ENCODE data around the gene NCAPD3. TPM values are rescaled to one million over a fixed set of nuclear protein-coding genes. Genes with fewer than 3 reads are reported as not detected.

Gene NCAPD3
- total and polyA plus RNA-seq, 4 donors: 3.9 to 14.0 (median 10.0) TPM

DNA sequence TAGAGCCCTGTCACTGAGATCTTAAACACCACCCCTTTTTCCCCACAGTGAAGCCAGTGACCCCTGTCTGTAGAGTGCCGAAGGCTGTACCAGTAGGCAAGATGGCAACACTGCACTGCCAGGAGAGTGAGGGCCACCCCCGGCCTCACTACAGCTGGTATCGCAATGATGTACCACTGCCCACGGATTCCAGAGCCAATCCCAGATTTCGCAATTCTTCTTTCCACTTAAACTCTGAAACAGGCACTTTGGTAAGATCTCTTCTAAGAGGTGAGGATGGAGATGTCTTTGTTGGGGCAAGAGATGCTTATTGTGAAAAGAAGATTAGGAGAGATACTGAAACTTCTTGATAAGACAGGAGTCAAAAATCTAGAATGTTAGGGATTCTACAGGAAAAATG, 79.0 kb downstream of the NCAPD3 start:
- ATAC-seq (ENCODE audit: low FRiP score) (no peak), DNase-seq (no peak)
- Histone ChIP-seq H3K27me3 (ENCODE audit: control insufficient read depth in 1 of 2, insufficient read depth in 2 of 2, low read length in 1 of 2) (no peaks in the 10 kb centered on the region), H3K4me1 (ENCODE audit: control insufficient read depth in 1 of 2, insufficient read depth in 2 of 2, low read length in 2 of 2) (no peaks in the 10 kb centered on the region), H3K4me3 (ENCODE audit: low read length in 2 of 2) (no peak overlapping the region), H3K9me3 (ENCODE audit: control insufficient read depth, low read length) (no peaks in the 10 kb centered on the region), H3K27ac (ENCODE audit: low read depth in 1 of 2, low read length in 2 of 2) (no peak overlapping the region), H3K36me3 (ENCODE audit: control insufficient read depth in 1 of 2, insufficient read depth in 2 of 2, low read length in 1 of 2) (peaks cover 0 to 1% of the 10 kb centered on the region in 2 donors)
- intact Hi-C loops (cut with DNase I): loop anchor here (5.0 to 10.0 kb wide), 3 partner anchors 190 to 220 kb away; partner anchors contain the start of gene IGSF9B (in 1 of the 2)
- 85 to 89% methylated on average over 5 of the region's 5 CpGs for WGBS, 2 donors

DNA sequence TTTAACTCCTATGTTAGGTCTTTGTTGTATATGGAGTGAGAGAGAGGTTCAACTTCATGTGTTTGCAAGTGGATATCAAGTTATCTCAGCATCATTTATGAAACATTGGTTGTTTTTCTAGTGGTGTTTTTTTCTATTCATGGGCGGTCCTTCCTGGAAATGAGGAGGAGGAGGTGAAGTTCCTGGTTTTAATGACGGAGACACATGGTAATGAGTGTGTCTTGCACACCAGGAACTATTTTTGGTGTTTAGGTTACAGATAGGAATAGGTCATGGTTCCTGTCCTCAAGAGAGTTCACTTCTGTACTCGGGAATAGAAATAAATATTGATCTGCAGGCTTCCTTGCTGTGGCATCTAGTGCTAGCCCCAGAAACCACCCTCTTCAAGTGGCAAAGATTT, 80.0 kb downstream of the NCAPD3 start:
- no peak overlapping the region for H3K27ac ChIP-seq (ENCODE audit: low read depth in 1 of 2, low read length in 2 of 2)
- intact Hi-C loops (cut with DNase I): loop anchor here (5.0 to 10.0 kb wide), 3 partner anchors 189 to 219 kb away; partner anchors contain the start of gene IGSF9B (in 1 of the 2)
- H3K4me3 ChIP-seq (ENCODE audit: low read length in 2 of 2): no peak overlapping the region
- WGBS, 2 donors: 78% methylated on average over 3 of the region's 3 CpGs
- ATAC-seq (ENCODE audit: low FRiP score): no peak
- H3K36me3 ChIP-seq (ENCODE audit: control insufficient read depth in 1 of 2, insufficient read depth in 2 of 2, low read length in 1 of 2): no peaks in the 10 kb centered on the region
- no peaks in the 10 kb centered on the region for H3K9me3 ChIP-seq (ENCODE audit: control insufficient read depth, low read length)
- H3K27me3 ChIP-seq (ENCODE audit: control insufficient read depth in 1 of 2, insufficient read depth in 2 of 2, low read length in 1 of 2): no peaks in the 10 kb centered on the region
- no peaks in the 10 kb centered on the region for H3K4me1 ChIP-seq (ENCODE audit: control insufficient read depth in 1 of 2, insufficient read depth in 2 of 2, low read length in 2 of 2)
- DNase-seq: no peak

DNA sequence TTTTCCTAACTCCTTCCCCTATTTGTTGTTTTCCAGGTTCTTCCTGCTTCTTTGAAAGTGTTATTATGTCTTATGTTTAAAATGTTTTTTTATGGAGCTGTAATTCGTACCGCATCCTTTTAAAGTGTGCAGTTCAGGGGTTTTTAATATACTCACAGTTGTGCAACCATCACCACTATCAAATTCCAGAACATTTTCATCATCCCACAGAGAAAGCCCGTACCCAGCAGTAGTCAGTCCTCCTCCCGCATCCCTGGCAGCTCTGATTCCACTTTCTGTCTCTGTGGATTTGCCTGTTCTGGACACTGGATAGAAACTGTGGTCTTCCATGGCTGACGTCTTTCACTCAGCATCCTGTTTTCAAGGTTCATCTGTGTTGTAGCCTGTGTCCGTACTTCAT, 81.2 kb downstream of the NCAPD3 start:
- Histone ChIP-seq H3K4me3 (ENCODE audit: low read length in 2 of 2) (no peak overlapping the region), H3K36me3 (ENCODE audit: control insufficient read depth in 1 of 2, insufficient read depth in 2 of 2, low read length in 1 of 2) (no peaks in the 10 kb centered on the region), H3K27me3 (ENCODE audit: control insufficient read depth in 1 of 2, insufficient read depth in 2 of 2, low read length in 1 of 2) (no peaks in the 10 kb centered on the region), H3K27ac (ENCODE audit: low read depth in 1 of 2, low read length in 2 of 2) (no peak overlapping the region), H3K9me3 (ENCODE audit: control insufficient read depth, low read length) (no peaks in the 10 kb centered on the region), H3K4me1 (ENCODE audit: control insufficient read depth in 1 of 2, insufficient read depth in 2 of 2, low read length in 2 of 2) (no peaks in the 10 kb centered on the region)
- ATAC-seq (ENCODE audit: low FRiP score): no peak
- intact Hi-C loops (cut with DNase I): loop anchor here (5.0 to 10.0 kb wide), 3 partner anchors 188 to 218 kb away; partner anchors contain the start of gene IGSF9B (in 1 of the 2)
- 81 to 85% methylated on average over 6 of the region's 6 CpGs for WGBS, 2 donors
- DNase-seq: no peak

DNA sequence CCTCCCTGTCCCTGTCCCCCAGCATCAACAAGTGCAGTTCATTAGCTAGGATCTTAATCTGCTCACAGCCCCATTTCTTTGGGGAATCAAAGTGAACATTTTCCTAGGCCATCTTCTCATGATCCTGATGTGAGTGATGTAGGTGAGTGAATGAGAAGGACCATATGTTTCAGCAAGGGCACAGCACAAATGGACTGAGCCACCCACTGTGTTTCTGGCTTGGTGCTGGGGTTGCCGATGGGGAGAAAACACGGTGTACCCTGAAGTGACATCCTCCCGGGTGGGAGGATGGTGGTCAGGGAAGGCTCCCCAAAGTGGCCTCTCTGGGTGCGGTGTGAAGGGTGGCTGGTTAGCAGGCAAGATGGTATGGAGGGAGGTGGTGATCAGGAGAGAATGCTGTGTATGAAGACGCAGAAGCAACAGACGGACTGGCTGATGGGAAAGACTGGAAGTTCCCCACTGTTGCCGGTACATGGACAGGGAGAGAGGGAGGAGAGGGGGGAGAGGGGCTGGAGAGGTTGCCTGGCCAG, 82.7 kb downstream of the NCAPD3 start:
- intact Hi-C loops (cut with DNase I): loop anchor here (5.0 to 10.0 kb wide), 3 partner anchors 186 to 216 kb away; partner anchors contain the start of gene IGSF9B (in 1 of the 2)
- H3K4me3 ChIP-seq (ENCODE audit: low read length in 2 of 2): no peak overlapping the region
- no peak for DNase-seq
- no peaks in the 10 kb centered on the region for H3K4me1 ChIP-seq (ENCODE audit: control insufficient read depth in 1 of 2, insufficient read depth in 2 of 2, low read length in 2 of 2)
- WGBS, 2 donors: 83 to 88% methylated on average over 7 of the region's 7 CpGs
- H3K9me3 ChIP-seq (ENCODE audit: control insufficient read depth, low read length): no peaks in the 10 kb centered on the region
- H3K27me3 ChIP-seq (ENCODE audit: control insufficient read depth in 1 of 2, insufficient read depth in 2 of 2, low read length in 1 of 2): no peaks in the 10 kb centered on the region
- ATAC-seq (ENCODE audit: low FRiP score): no peak
- H3K27ac ChIP-seq (ENCODE audit: low read depth in 1 of 2, low read length in 2 of 2): no peak overlapping the region
- no peaks in the 10 kb centered on the region for H3K36me3 ChIP-seq (ENCODE audit: control insufficient read depth in 1 of 2, insufficient read depth in 2 of 2, low read length in 1 of 2)

DNA sequence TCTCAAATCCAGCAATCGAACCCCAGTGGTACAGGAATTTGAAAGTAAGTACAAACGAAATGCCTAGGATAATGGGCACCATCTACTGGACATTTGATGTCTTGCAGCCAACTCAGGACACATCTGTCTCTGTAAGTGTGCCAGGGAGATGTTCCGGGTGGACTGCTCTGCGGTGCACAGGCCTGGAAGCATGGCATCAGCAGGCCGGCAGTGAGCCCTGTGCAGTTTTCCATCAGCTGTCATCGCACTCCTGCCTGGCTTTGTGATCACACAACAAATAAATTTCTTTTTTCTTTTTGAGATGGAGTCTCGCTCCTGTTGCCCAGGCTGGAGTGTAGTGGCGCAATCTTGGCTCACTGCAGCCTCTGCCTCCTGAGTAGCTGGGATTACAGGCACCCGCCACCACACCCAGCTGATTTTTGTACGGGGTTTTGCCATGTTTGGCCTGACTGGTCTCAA, 83.9 kb downstream of the NCAPD3 start:
- Histone ChIP-seq H3K27ac (ENCODE audit: low read depth in 1 of 2, low read length in 2 of 2) (peak overlapping the region; percentile 55 to 84), H3K4me1 (ENCODE audit: control insufficient read depth in 1 of 2, insufficient read depth in 2 of 2, low read length in 2 of 2) (no peaks in the 10 kb centered on the region), H3K4me3 (ENCODE audit: low read length in 2 of 2) (no peak overlapping the region), H3K36me3 (ENCODE audit: control insufficient read depth in 1 of 2, insufficient read depth in 2 of 2, low read length in 1 of 2) (no peaks in the 10 kb centered on the region), H3K9me3 (ENCODE audit: control insufficient read depth, low read length) (no peaks in the 10 kb centered on the region), H3K27me3 (ENCODE audit: control insufficient read depth in 1 of 2, insufficient read depth in 2 of 2, low read length in 1 of 2) (no peaks in the 10 kb centered on the region)
- ATAC-seq (ENCODE audit: low FRiP score) (peak; percentile 93), DNase-seq (no peak)
- intact Hi-C loops (cut with DNase I): loop anchor here (1.0 to 10.0 kb wide), 6 partner anchors 68 to 215 kb away; partner anchors contain the start of genes IGSF9B (in 1 of the 2) and JAM3 (in 1 of the 2)
- 39 to 43% methylated on average over 10 of the region's 10 CpGs for WGBS, 2 donors

DNA sequence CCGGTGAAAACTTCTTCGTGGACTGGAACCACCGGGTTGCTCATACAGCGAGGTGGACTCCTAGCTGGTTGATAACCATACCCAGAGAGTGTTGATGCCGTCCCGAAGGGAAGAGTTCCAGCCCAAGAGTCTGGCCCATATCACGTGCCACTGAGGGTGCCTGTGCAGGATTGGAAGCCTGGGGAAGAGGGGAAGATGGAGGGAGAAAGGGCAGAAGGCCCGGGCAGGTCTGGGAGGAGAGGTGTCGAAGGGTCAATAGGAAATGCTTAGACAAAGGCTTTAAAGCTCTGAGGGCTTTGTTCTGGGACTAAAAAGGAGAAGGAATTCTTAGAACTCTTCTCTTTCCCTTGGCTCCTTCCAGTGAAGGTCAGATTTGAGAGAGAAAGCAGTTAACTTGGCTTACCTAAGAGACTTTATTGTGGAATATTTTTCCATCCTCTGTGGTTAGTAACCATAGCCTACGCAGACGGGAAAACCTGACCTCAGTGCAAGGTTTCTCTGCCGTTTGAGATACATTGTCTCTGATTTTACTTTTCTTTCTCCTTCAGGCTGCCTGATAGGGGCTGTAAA, 84.4 kb downstream of the NCAPD3 start:
- Histone ChIP-seq H3K27me3 (ENCODE audit: control insufficient read depth in 1 of 2, insufficient read depth in 2 of 2, low read length in 1 of 2) (no peaks in the 10 kb centered on the region), H3K27ac (ENCODE audit: low read depth in 1 of 2, low read length in 2 of 2) (peak overlapping the region; percentile 55 to 84), H3K9me3 (ENCODE audit: control insufficient read depth, low read length) (no peaks in the 10 kb centered on the region), H3K4me3 (ENCODE audit: low read length in 2 of 2) (no peak overlapping the region), H3K36me3 (ENCODE audit: control insufficient read depth in 1 of 2, insufficient read depth in 2 of 2, low read length in 1 of 2) (no peaks in the 10 kb centered on the region), H3K4me1 (ENCODE audit: control insufficient read depth in 1 of 2, insufficient read depth in 2 of 2, low read length in 2 of 2) (no peaks in the 10 kb centered on the region)
- intact Hi-C loops (cut with DNase I): loop anchor here (1.0 to 5.0 kb wide), 3 partner anchors 67 to 89 kb away; partner anchors contain the start of gene JAM3 (in 1 of the 2)
- 39 to 44% methylated on average over 12 of the region's 12 CpGs for WGBS, 2 donors
- DNase-seq: no peak
- peak; percentile 62 for ATAC-seq (ENCODE audit: low FRiP score)

DNA sequence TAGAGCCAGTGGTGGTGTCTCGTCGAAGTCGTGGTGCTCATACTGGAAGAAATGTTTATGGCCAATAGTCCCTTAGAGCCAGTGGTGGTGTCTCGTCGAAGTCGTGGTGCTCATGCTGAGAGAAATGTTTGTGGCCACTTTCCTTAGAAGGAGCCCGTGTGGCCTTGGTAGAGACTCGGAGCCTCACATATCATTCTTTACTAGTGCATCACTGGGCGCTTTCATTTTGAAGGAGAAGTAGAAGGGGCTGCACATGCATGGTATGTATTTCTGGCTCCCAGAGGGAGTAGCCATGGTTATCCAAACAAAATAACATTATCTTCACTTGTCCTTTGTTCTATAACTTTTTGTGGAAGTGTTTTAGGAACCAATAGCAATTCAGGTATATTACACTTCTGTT, 85.4 kb downstream of the NCAPD3 start:
- intact Hi-C loops (cut with DNase I): loop anchor here in 1 of 2 donors (5.0 kb wide), 1 partner anchor 66 kb away; no protein-coding TSS in a partner anchor
- H3K4me1 ChIP-seq (ENCODE audit: control insufficient read depth in 1 of 2, insufficient read depth in 2 of 2, low read length in 2 of 2): no peaks in the 10 kb centered on the region
- DNase-seq (no peak), ATAC-seq (ENCODE audit: low FRiP score) (no peak)
- WGBS, 2 donors: 70 to 72% methylated on average over 9 of the region's 9 CpGs
- no peaks in the 10 kb centered on the region for H3K9me3 ChIP-seq (ENCODE audit: control insufficient read depth, low read length)
- H3K36me3 ChIP-seq (ENCODE audit: control insufficient read depth in 1 of 2, insufficient read depth in 2 of 2, low read length in 1 of 2): no peaks in the 10 kb centered on the region
- no peaks in the 10 kb centered on the region for H3K27me3 ChIP-seq (ENCODE audit: control insufficient read depth in 1 of 2, insufficient read depth in 2 of 2, low read length in 1 of 2)
- H3K4me3 ChIP-seq (ENCODE audit: low read length in 2 of 2): no peak overlapping the region
- peak overlapping the region in 1 of 2 donors; percentile 84 for H3K27ac ChIP-seq (ENCODE audit: low read depth in 1 of 2, low read length in 2 of 2)

DNA sequence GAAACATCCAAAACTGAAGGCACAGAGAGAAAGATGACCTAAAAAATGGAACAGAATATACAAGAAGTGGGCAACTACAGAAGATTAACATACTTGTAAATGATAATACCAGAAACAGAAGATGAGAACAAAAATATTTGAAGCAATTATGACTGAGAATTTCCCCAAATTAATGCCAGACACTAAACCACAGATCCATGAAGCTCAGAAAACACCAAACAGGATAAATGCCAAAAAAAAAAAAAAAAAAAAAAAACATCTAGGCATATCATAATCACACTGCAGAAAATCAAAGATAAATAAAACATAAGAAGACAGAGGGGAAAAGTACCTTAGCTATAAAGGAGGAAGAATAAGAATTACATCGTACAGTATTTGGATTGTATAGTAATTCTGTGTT, 89.6 kb downstream of the NCAPD3 start:
- DNase-seq: no peak
- H3K27me3 ChIP-seq (ENCODE audit: control insufficient read depth in 1 of 2, insufficient read depth in 2 of 2, low read length in 1 of 2): no peaks in the 10 kb centered on the region
- H3K27ac ChIP-seq (ENCODE audit: low read depth in 1 of 2, low read length in 2 of 2): no peak overlapping the region
- no peaks in the 10 kb centered on the region for H3K9me3 ChIP-seq (ENCODE audit: control insufficient read depth, low read length)
- WGBS, 2 donors: 88 to 94% methylated on average over 1 of the region's 1 CpG
- intact Hi-C loops (cut with DNase I): loop anchor here in 1 of 2 donors (5.0 kb wide), 1 partner anchor 182 kb away; no protein-coding TSS in a partner anchor
- H3K4me3 ChIP-seq (ENCODE audit: low read length in 2 of 2): no peak overlapping the region
- H3K4me1 ChIP-seq (ENCODE audit: control insufficient read depth in 1 of 2, insufficient read depth in 2 of 2, low read length in 2 of 2): peaks cover 0 to 3% of the 10 kb centered on the region in 2 donors
- no peak for ATAC-seq (ENCODE audit: low FRiP score)
- H3K36me3 ChIP-seq (ENCODE audit: control insufficient read depth in 1 of 2, insufficient read depth in 2 of 2, low read length in 1 of 2): no peaks in the 10 kb centered on the region
